ENCODE data around the gene ONECUT2. TPM values are rescaled to one million over a fixed set of nuclear protein-coding genes. Genes with fewer than 3 reads are reported as not detected.

Gene ONECUT2
- total RNA-seq, 1 experiment from 2014 or later, result 0.48 TPM

GRCh38 chr18:57461652-57462269 is 26.6 kb downstream of the ONECUT2 start:
- WGBS (ENCODE audit: extremely low coverage, insufficient read length, low lambda C conversion rate), result no CpG with 5 or more reads among the region's 3 CpGs
- no peak overlapping the region for H3K27ac Mint-ChIP-seq

More at GRCh38 chr18:57461652-57462269, 26.6 kb downstream of the ONECUT2 start:
- no peak overlapping the region for H3T11ph ChIP-seq (ENCODE audit: low read length)
- H3K36me3 Mint-ChIP-seq (ENCODE audit: insufficient read depth in 1 of 3, low read depth in 3 of 3), result no peaks in the 10 kb centered on the region
- no peak overlapping the region for H2AFZ ChIP-seq (ENCODE audit: low read length)
- H4K5ac ChIP-seq (ENCODE audit: insufficient read length, low read depth, low read length), result no peak overlapping the region
- H3K79me1 ChIP-seq (ENCODE audit: insufficient read depth, low read depth, low read length, poor library complexity, severe bottlenecking), result no peaks in the 10 kb centered on the region
- peaks cover 9% of the 10 kb centered on the region for H3K27me3 Mint-ChIP-seq (ENCODE audit: low read depth)
- no peak overlapping the region for H3K23ac ChIP-seq (ENCODE audit: insufficient read length, low read depth, low read length)
- no peak overlapping the region for H3K9ac ChIP-seq (ENCODE audit: extremely low read depth, insufficient read length, low read length)
- H2BK5ac ChIP-seq (ENCODE audit: insufficient read length, low read length), result no peak overlapping the region
- no peak overlapping the region for H2BK20ac ChIP-seq (ENCODE audit: low read depth, low read length, poor library complexity, severe bottlenecking)
- H3K14ac ChIP-seq (ENCODE audit: insufficient read depth, low read length), result no peak overlapping the region
- no peak overlapping the region for H3K18ac ChIP-seq (ENCODE audit: insufficient read length, low read depth, low read length)
- H3K4me3 Mint-ChIP-seq, result no peak overlapping the region
- no peak overlapping the region for H4K91ac ChIP-seq (ENCODE audit: insufficient read length, low read depth, low read length)
- H3K4me1 Mint-ChIP-seq, result no peaks in the 10 kb centered on the region; a peak in 1 of 4 replicates
- TF ChIP-seq CTCF (conservative IDR thresholded peaks at IDR 0.05), result no peak
- H3K4ac ChIP-seq (ENCODE audit: low read depth, low read length), result no peak overlapping the region
- H3K9me3 Mint-ChIP-seq, result no peaks in the 10 kb centered on the region; a peak in 1 of 5 replicates
- no peak overlapping the region for H3K56ac ChIP-seq (ENCODE audit: insufficient read length, low read depth, low read length)
- H4K8ac ChIP-seq (replicated peaks; ENCODE audit: insufficient read length, low read depth, low read length), result no peak overlapping the region
- H3K23me2 ChIP-seq (ENCODE audit: insufficient read length, low read depth, low read length, poor library complexity, severe bottlenecking), result no peaks in the 10 kb centered on the region
- no peak overlapping the region for H2BK120ac ChIP-seq (ENCODE audit: low read depth, low read length, poor library complexity, severe bottlenecking)
- no peaks in the 10 kb centered on the region for H3K79me2 ChIP-seq (ENCODE audit: insufficient read depth, low read length)
- H3K9me3 ChIP-seq (ENCODE audit: control insufficient read depth, low read depth, low read length), result no peaks in the 10 kb centered on the region
- H3K27me3 ChIP-seq (ENCODE audit: insufficient read depth, low read length), result no peaks in the 10 kb centered on the region
- no peak overlapping the region for H3K27ac ChIP-seq (ENCODE audit: insufficient read length, low read depth, low read length)
- H2AK5ac ChIP-seq (ENCODE audit: insufficient read length, low read length), result no peak overlapping the region
- H3K4me1 ChIP-seq (ENCODE audit: insufficient read depth, low read length), result no peaks in the 10 kb centered on the region
- H2BK15ac ChIP-seq (ENCODE audit: low read depth, low read length), result no peak overlapping the region
- H2BK12ac ChIP-seq (ENCODE audit: insufficient read length, low read depth, low read length), result no peak overlapping the region
- H3K4me2 ChIP-seq (ENCODE audit: insufficient read depth, insufficient read length, low read length), result no peak overlapping the region
- DNase-seq, result no peak
- H4K20me1 ChIP-seq (ENCODE audit: control insufficient read depth, insufficient read depth, insufficient read length), result no peaks in the 10 kb centered on the region

Measured in H9 (cell line).